Measurements from ENCODE around the gene P4HTM.

GRCh38 chr3:48985831-48986376, 4.1 kb upstream of the P4HTM start:
- TF ChIP-seq CTCF (IDR thresholded peaks at IDR 0.05) = no peak
- no peak for TF ChIP-seq POLR2AphosphoS5 (IDR thresholded peaks at IDR 0.05)
